Natural killer cell (primary cell): ENCODE results near the gene CSNK2A2. TPM values are rescaled to one million over a fixed set of nuclear protein-coding genes. Genes with fewer than 3 reads are reported as not detected.

Experiments used
- ATAC-seq, 3 donors: fragments of 150-1000 bp in 2 of 3; fragments of 200-7000 bp in 1 of 3; cut with Tn5 transposase; 1 replicate in 1 of 3; 2 replicates in 2 of 3; pipeline ENCODE4 v1.10.0; 2021; ENCODE audit warnings: mild to moderate bottlenecking in 2 of 3, moderate library complexity in 2 of 3
- DNase-seq, 2 donors: peaks; one replicate each; pipeline versions ENCODE4 v3.0.0 to v3.0.0-alpha.2; 2013 to 2021; ENCODE audit warnings: mixed read lengths in 1 of 2
- H3K27ac ChIP-seq: one replicate; pipeline ENCODE4 v1.5.1; 2013; ENCODE audit warnings: mild to moderate bottlenecking, low read length
- H3K27me3 ChIP-seq: one replicate; pipeline ENCODE4 v1.6.1; 2013; ENCODE audit warnings: low read length; ENCODE audit not compliant: control insufficient read depth, insufficient read depth
- H3K36me3 ChIP-seq: one replicate; pipeline ENCODE4 v1.6.1; 2013; ENCODE audit warnings: low read length; ENCODE audit not compliant: control insufficient read depth, insufficient read depth
- H3K4me1 ChIP-seq: one replicate; pipeline ENCODE4 v1.6.1; 2013; ENCODE audit warnings: low read length; ENCODE audit not compliant: control insufficient read depth, insufficient read depth
- H3K4me3 ChIP-seq: one replicate; pipeline ENCODE4 v1.5.1; 2013; ENCODE audit warnings: low read length
- H3K9me3 ChIP-seq: one replicate; pipeline ENCODE4 v1.6.1; 2013; ENCODE audit warnings: low read length; ENCODE audit not compliant: control insufficient read depth, insufficient read depth
- H3K27ac Mint-ChIP-seq, 2 donors: one replicate each; pipeline ENCODE4 v1.8.0; 2022; ENCODE audit warnings: mild to moderate bottlenecking in 2 of 2, mixed read lengths in 2 of 2, moderate library complexity in 1 of 2
- H3K27me3 Mint-ChIP-seq, 2 donors: one replicate each; pipeline ENCODE4 v1.8.0; 2022; ENCODE audit warnings: low read depth in 2 of 2, mixed read lengths in 2 of 2
- H3K36me3 Mint-ChIP-seq: one replicate; pipeline ENCODE4 v1.8.0; 2022; ENCODE audit warnings: mixed read lengths
- H3K4me1 Mint-ChIP-seq, 2 donors: one replicate each; pipeline ENCODE4 v1.8.0; 2022; ENCODE audit warnings: mixed read lengths in 2 of 2
- H3K4me3 Mint-ChIP-seq: one replicate; pipeline ENCODE4 v1.8.0; 2022; ENCODE audit warnings: mild to moderate bottlenecking, moderate library complexity, mixed read lengths
- H3K9me3 Mint-ChIP-seq, 2 donors: one replicate each; pipeline ENCODE4 v1.8.0; 2022; ENCODE audit warnings: mixed read lengths in 2 of 2
- CTCF ChIP-seq: fragments of 200-600 bp; IDR thresholded peaks from one replicate; pipeline ENCODE4 v1.8.0; 2022; ENCODE audit warnings: antibody characterized with exemption
- WGBS: methylation state at CpG from one replicate; pipeline ENCODE4 v1.1.7; 2013; ENCODE audit warnings: missing lambda C conversion rate; ENCODE audit not compliant: insufficient coverage; 5-methylcytosine and 5-hydroxymethylcytosine counted together
- intact Hi-C: fragments of 100-400 bp; cut with micrococcal nuclease; formaldehyde crosslinking; loops from one replicate; pipeline ENCODE4 v1.14.2; 2022
- total RNA-seq, 4 donors: library from RNA; stranded (reverse); fragments of 120-200 nt in 1 of 4; gene quantifications; one replicate each; pipeline versions ENCODE4 v1.2.3 to v1.2.4, GENCODE V29; 2013 to 2022

Gene CSNK2A2
- total RNA-seq, 3 donors from 2014 or later (not counting 1 experiment from before 2014, with no cell fraction given) = 53.2 to 61.1 (median 59.9) TPM

GRCh38 chr16:58148099-58148498 lies 49.8 kb downstream of the CSNK2A2 start:
- H3K9me3 ChIP-seq = no peaks in the 10 kb centered on the region
- no peak for TF ChIP-seq CTCF
- Mint-ChIP-seq H3K27ac (no peak overlapping the region), H3K9me3 (no peaks in the 10 kb centered on the region), H3K27me3 (no peaks in the 10 kb centered on the region), H3K4me3 (no peak overlapping the region), H3K36me3 (peaks cover 9% of the 10 kb centered on the region), H3K4me1 (no peaks in the 10 kb centered on the region)
- H3K27ac ChIP-seq = no peak overlapping the region
- WGBS = 93% methylated on average over 2 of the region's 2 CpGs
- no peak overlapping the region for H3K4me3 ChIP-seq
- H3K4me1 ChIP-seq = no peaks in the 10 kb centered on the region
- DNase-seq (no peak), ATAC-seq (no peak)
- intact Hi-C loops = no loop called here
- H3K27me3 ChIP-seq = no peaks in the 10 kb centered on the region
- H3K36me3 ChIP-seq = no peaks in the 10 kb centered on the region

GRCh38 chr16:58138852-58139251 lies 59.1 kb downstream of the CSNK2A2 start:
- Mint-ChIP-seq H3K9me3 (peaks cover 2 to 3% of the 10 kb centered on the region in 2 donors), H3K27me3 (no peaks in the 10 kb centered on the region), H3K27ac (no peak overlapping the region), H3K36me3 (peaks cover 28% of the 10 kb centered on the region), H3K4me1 (no peaks in the 10 kb centered on the region), H3K4me3 (no peak overlapping the region)
- no peak for DNase-seq
- no peak for ATAC-seq
- Histone ChIP-seq H3K27ac (no peak overlapping the region), H3K4me3 (no peak overlapping the region), H3K9me3 (peaks cover 2% of the 10 kb centered on the region), H3K4me1 (no peaks in the 10 kb centered on the region), H3K36me3 (peaks cover 2% of the 10 kb centered on the region), H3K27me3 (no peaks in the 10 kb centered on the region)
- TF ChIP-seq CTCF = no peak
- intact Hi-C loops = no loop called here

GRCh38 chr16:58137581-58137980 lies 60.3 kb downstream of the CSNK2A2 start:
- intact Hi-C loops = no loop called here
- Mint-ChIP-seq H3K27me3 (no peaks in the 10 kb centered on the region), H3K36me3 (peaks cover 24% of the 10 kb centered on the region), H3K4me3 (no peak overlapping the region), H3K4me1 (no peaks in the 10 kb centered on the region), H3K9me3 (peaks cover 2 to 3% of the 10 kb centered on the region in 2 donors), H3K27ac (no peak overlapping the region)
- Histone ChIP-seq H3K27ac (no peak overlapping the region), H3K4me1 (no peaks in the 10 kb centered on the region), H3K9me3 (peaks cover 2% of the 10 kb centered on the region), H3K27me3 (no peaks in the 10 kb centered on the region), H3K4me3 (no peak overlapping the region), H3K36me3 (peaks cover 2% of the 10 kb centered on the region)
- ATAC-seq (no peak), DNase-seq (no peak)
- no peak for TF ChIP-seq CTCF
- WGBS = 100% methylated on average over 1 of the region's 2 CpGs
